GM19438 (cell line): ENCODE measurements around the gene ACTG2.

Source experiments
- ATAC-seq: cut with Tn5 transposase; IDR thresholded peaks from one replicate; pipeline ENCODE4 v1.9.1; 2021; ENCODE audit warnings: low read depth; ENCODE audit not compliant: unreplicated experiment

The ACTG2 gene

DNA sequence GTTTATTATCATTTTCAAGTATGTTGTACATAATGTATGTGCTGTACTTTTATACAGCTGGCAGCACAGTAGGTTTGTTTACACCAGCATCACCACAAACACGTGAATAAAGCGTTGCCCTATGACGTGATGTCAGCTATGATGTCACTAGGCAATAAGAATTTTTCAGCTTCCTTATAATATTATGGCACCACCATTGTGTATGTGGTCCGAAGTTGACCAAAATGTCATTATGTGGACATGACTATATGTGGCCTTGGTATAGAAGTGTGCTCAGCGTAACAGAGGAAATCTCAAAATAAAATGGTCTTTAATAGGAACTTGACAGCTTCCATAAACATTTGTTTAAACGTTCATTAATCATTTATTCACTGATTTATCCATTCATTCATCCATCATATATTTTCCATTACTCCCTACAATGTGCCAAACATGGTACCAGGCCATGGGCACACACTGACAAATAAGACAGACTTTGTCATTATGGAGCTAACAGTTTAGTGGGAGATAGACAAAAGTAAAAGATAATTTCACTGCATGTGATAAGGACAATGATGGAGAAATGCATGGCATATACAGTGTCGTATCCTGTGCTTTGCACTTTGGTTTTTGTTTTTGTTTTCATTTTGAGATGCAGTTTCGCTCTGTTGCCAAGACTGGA is 18.9 kb downstream of the ACTG2 start:
- no peak for ATAC-seq

GRCh38 chr2:73913414-73914054 is 20.7 kb downstream of the ACTG2 start:
- no peak for ATAC-seq

- ATAC-seq, result no peak
Observed at GRCh38 chr2:73914667-73915066, 21.9 kb downstream of the ACTG2 start.

GRCh38 chr2:73915437-73915993 is 22.7 kb downstream of the ACTG2 start:
- no peak for ATAC-seq

- no peak for ATAC-seq
Observed at GRCh38 chr2:73916666-73917065, 23.9 kb downstream of the ACTG2 start.

- no peak for ATAC-seq
Observed at GRCh38 chr2:73917296-73917695, 24.5 kb downstream of the ACTG2 start.

- ATAC-seq, result no peak
Observed at GRCh38 chr2:73917696-73918207, 24.9 kb downstream of the ACTG2 start.

GRCh38 chr2:73918856-73919255 is 26.0 kb downstream of the ACTG2 start:
- ATAC-seq, result no peak

DNA sequence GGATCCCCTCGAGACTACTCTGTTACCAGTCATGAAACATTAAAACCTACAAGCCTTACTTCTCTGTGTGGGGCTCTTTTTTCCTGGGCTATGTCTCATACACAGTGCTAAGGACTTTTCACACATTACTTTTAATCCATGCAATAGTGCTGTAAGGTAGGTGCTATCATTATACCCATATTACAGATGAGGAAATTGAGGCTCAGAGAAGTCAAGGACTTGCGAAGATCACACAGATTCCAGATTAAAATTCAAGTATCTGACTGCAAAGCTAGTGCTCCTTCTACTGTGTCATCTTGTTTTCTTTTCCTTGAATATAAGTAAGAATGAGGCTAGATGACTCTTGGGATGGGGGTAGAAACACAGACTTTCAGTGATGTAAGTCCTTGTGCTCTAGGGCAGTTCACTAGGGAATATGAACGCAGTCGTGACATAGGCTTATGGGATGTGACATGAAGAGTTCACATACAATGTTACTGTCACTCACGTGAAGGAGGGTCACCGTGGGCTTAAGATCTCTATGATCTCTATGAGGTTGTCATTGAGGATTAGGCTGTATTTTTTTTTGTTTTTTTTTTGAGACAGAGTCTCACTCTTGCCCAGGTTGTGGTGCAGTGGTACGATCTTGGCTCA is 26.9 kb downstream of the ACTG2 start:
- no peak for ATAC-seq

GRCh38 chr2:73920577-73921545 is 28.1 kb downstream of the ACTG2 start:
- no peak for ATAC-seq

- no peak for ATAC-seq
Observed at GRCh38 chr2:73921581-73921980, 28.8 kb downstream of the ACTG2 start.

DNA sequence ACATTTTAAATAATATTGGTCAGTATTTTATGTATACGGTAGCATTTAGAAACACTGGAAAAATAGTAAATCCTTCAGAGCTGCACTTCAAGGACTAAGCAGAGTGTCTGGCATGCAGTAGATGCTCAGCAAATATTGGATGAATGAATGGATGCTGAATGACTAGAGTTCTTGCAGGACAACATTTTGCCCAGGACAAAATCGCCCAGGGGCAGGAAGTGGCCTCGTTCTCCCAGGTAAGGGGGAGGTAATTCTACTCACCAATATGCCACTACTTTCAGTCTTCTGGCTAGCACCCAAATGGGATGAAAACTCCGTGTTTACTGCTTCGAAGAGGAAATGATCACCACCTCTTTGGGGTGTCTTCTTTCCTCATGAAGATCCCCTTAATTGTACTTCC is 29.9 kb downstream of the ACTG2 start:
- ATAC-seq, result no peak

DNA sequence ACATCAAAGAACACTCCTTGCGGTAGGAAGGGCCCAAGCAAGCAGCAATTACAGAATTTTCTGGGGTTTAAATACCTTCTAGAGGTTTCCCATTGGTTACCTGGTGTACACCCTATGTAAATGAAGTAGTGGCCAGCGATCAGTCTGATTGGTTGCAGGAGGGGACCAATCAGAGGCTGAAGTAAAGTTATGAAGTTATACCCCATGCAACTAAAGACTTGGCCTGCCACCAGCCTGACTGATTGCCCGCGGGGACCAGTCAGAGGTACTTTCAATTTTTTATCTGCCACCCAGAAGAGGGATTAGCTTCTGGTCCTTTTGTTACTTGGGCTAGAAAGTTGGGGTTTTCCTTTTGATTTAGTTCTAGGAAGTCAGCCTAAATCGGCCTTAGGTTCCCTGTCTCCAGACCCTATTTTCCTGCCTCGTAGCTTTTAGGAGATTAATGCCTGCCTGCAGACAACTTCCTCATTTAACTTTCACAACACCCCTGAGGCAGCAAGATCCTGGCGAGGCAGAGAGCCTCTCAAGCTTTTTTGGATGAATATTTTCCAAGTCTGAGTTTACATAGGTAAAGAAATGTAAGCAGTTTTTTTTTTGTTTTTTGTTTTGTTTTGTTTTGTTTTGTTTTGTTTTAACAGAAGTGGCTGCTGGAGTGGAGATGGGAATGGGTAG is 32.4 kb downstream of the ACTG2 start:
- ATAC-seq, result no peak

GRCh38 chr2:73925853-73926492 is 33.2 kb downstream of the ACTG2 start:
- no peak for ATAC-seq

GRCh38 chr2:73926493-73927327 is 33.9 kb downstream of the ACTG2 start, which contains the start of gene DGUOK:
Gene DGUOK, plus strand, starts transcription at chr2:73926880. Its CDS starts 31 bp downstream, at chr2:73926911.
- peak; percentile 99 for ATAC-seq

- ATAC-seq, result no peak
Observed at GRCh38 chr2:73927344-73927743, 34.5 kb downstream of the ACTG2 start.

DNA sequence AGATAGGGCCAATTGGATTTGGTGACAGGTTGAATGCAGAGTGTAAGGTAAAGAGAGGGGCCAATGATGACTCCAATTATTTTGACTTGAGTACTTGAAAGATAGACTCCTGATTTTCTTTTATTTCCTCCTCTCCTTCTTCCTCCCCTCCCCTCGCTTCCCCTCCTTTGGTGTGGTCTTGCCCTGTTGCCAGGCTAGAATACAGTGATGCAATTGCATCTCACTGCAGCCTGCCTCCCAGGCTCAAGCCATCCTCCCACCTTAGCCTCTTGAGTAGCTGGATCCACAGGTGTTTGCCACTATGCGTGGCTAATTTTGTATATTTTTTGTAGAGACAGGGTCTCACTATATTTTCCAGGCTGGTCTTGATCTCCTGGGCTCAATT is 36.1 kb downstream of the ACTG2 start:
- ATAC-seq, result no peak

DNA sequence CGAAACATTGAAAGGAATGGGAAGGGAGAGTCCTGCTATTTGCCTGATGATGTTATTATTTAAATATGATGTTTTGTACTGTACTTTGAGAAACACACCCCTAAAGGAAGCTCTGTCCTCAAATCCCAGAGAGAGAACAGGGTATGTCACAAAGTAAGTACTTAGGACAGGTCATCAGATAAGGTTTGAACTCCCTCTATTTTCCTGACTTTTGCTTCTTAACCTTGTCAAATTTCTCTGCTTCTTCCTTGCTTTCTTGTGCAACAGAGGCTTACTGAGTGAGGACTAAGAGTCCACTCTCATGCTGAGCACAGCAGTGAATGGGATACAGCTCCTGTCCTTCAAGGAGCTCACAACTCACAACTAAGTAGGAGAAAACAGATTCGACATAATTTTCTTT is 37.6 kb downstream of the ACTG2 start:
- ATAC-seq, result no peak
